DND-41 (cell line): ENCODE data around the gene CLSTN2.

Source experiments
- ATAC-seq: fragments of 200-7000 bp; cut with Tn5 transposase; 3 replicates; pipeline ENCODE4 v1.9.1; 2021; ENCODE audit warnings: low read depth; ENCODE audit not compliant: insufficient read depth
- DNase-seq: peaks from one replicate; pipeline ENCODE4 v3.0.0-alpha.2; 2020
- H2AFZ ChIP-seq: 2 replicates; pipeline ENCODE4 v1.6.0; 2012; ENCODE audit warnings: low read depth, low read length
- H3K27ac ChIP-seq: 2 replicates; pipeline ENCODE4 v1.5.1; 2012; ENCODE audit warnings: low read length, inconsistent platforms
- H3K27me3 ChIP-seq: fragments of 200-600 bp; sonication (generic); 2 replicates; pipeline ENCODE4 v1.6.0; 2012; ENCODE audit warnings: low read length, mild to moderate bottlenecking, inconsistent platforms; ENCODE audit not compliant: insufficient read depth, poor library complexity
- H3K36me3 ChIP-seq: 2 replicates; pipeline ENCODE4 v1.5.1; 2012; ENCODE audit warnings: low read length, inconsistent platforms; ENCODE audit not compliant: insufficient read depth
- H3K4me1 ChIP-seq: 2 replicates; pipeline ENCODE4 v1.5.1; 2012; ENCODE audit warnings: mild to moderate bottlenecking, low read length; ENCODE audit not compliant: insufficient read depth
- H3K4me2 ChIP-seq: 2 replicates; pipeline ENCODE4 v1.6.0; 2012; ENCODE audit warnings: mild to moderate bottlenecking, moderate library complexity, low read length, inconsistent platforms; ENCODE audit not compliant: insufficient read depth
- H3K4me3 ChIP-seq, 2 experiments: fragments of 200-600 bp in 1 of 2; shearing (Covaris generic) in 1 of 2; 2 replicates each; pipeline ENCODE4 v1.5.1; 2012 to 2016; ENCODE audit warnings: inconsistent platforms in 2 of 2, low read length in 2 of 2, mild to moderate bottlenecking in 2 of 2, low read depth in 1 of 2, moderate library complexity in 1 of 2
- H3K79me2 ChIP-seq: 2 replicates; pipeline ENCODE4 v1.6.0; 2012; ENCODE audit warnings: low read length, inconsistent platforms; ENCODE audit not compliant: insufficient read depth
- H3K9ac ChIP-seq: 2 replicates; pipeline ENCODE4 v1.6.0; 2012; ENCODE audit warnings: low read depth, mild to moderate bottlenecking, inconsistent platforms, low read length, moderate library complexity
- H3K9me3 ChIP-seq: 2 replicates; pipeline ENCODE4 v1.5.1; 2012; ENCODE audit warnings: low read length, moderate library complexity, mild to moderate bottlenecking, inconsistent platforms; ENCODE audit not compliant: insufficient read depth, severe bottlenecking
- H4K20me1 ChIP-seq: 2 replicates; pipeline ENCODE4 v1.6.0; 2012; ENCODE audit warnings: low read length; ENCODE audit not compliant: insufficient read depth
- EZH2 ChIP-seq: IDR thresholded peaks from 3 replicates; pipeline ENCODE4 v1.6.1; 2012; ENCODE audit warnings: borderline replicate concordance, low read depth, mild to moderate bottlenecking, moderate library complexity, low read length, inconsistent platforms; ENCODE audit not compliant: severe bottlenecking
- TF ChIP-seq, protein P1 (sequence below): IDR thresholded peaks from 2 replicates; pipeline ENCODE4 v1.5.1; 2012; ENCODE audit warnings: borderline replicate concordance, low read length, moderate library complexity, mild to moderate bottlenecking; ENCODE audit not compliant: poor library complexity, severe bottlenecking; ENCODE audit errors: extremely low read depth

The CLSTN2 gene

GRCh38 chr3:140319739-140320138 is 384.8 kb downstream of the CLSTN2 start:
- Histone ChIP-seq H2AFZ (no peak overlapping the region), H3K4me3 (no peak overlapping the region), H3K4me1 (no peaks in the 10 kb centered on the region), H3K9ac (no peak overlapping the region), H4K20me1 (no peaks in the 10 kb centered on the region), H3K27ac (no peak overlapping the region), H3K9me3 (no peaks in the 10 kb centered on the region), H3K4me2 (no peak overlapping the region), H3K79me2 (no peaks in the 10 kb centered on the region), H3K27me3 (peaks cover 18% of the 10 kb centered on the region), H3K36me3 (no peaks in the 10 kb centered on the region)
- ATAC-seq (no peak), DNase-seq (no peak)
- TF ChIP-seq, protein P1, sequence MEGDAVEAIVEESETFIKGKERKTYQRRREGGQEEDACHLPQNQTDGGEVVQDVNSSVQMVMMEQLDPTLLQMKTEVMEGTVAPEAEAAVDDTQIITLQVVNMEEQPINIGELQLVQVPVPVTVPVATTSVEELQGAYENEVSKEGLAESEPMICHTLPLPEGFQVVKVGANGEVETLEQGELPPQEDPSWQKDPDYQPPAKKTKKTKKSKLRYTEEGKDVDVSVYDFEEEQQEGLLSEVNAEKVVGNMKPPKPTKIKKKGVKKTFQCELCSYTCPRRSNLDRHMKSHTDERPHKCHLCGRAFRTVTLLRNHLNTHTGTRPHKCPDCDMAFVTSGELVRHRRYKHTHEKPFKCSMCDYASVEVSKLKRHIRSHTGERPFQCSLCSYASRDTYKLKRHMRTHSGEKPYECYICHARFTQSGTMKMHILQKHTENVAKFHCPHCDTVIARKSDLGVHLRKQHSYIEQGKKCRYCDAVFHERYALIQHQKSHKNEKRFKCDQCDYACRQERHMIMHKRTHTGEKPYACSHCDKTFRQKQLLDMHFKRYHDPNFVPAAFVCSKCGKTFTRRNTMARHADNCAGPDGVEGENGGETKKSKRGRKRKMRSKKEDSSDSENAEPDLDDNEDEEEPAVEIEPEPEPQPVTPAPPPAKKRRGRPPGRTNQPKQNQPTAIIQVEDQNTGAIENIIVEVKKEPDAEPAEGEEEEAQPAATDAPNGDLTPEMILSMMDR, result no peak
- TF ChIP-seq EZH2, result no peak

- no peaks in the 10 kb centered on the region for H3K9me3 ChIP-seq
- no peak overlapping the region for H3K9ac ChIP-seq
- peaks cover 19% of the 10 kb centered on the region for H3K27me3 ChIP-seq
- ATAC-seq (no peak), DNase-seq (no peak)
- H3K27ac ChIP-seq, result no peak overlapping the region
- H3K4me1 ChIP-seq, result no peaks in the 10 kb centered on the region
- H3K4me2 ChIP-seq, result no peak overlapping the region
- no peaks in the 10 kb centered on the region for H3K79me2 ChIP-seq
- H4K20me1 ChIP-seq, result 0 out of 2 replicates have a peak, but pooled peaks cover 3% of the 10 kb centered on the region
- no peak for TF ChIP-seq EZH2
- TF ChIP-seq, protein P1, result no peak
- H3K4me3 ChIP-seq, result no peak overlapping the region
- no peak overlapping the region for H2AFZ ChIP-seq
- H3K36me3 ChIP-seq, result no peaks in the 10 kb centered on the region
These were observed 388.6 kb downstream of the CLSTN2 start for GRCh38 chr3:140323561-140323960.

- H3K9me3 ChIP-seq, result no peaks in the 10 kb centered on the region
- TF ChIP-seq, protein P1, result no peak
- no peak overlapping the region for H2AFZ ChIP-seq
- H3K27me3 ChIP-seq, result peaks cover 18% of the 10 kb centered on the region
- DNase-seq, result no peak
- no peak overlapping the region for H3K4me3 ChIP-seq
- H3K27ac ChIP-seq, result no peak overlapping the region
- 0 out of 2 replicates have a peak, but pooled peaks cover 2% of the 10 kb centered on the region for H4K20me1 ChIP-seq
- H3K36me3 ChIP-seq, result no peaks in the 10 kb centered on the region
- ATAC-seq, result no peak
- no peak overlapping the region for H3K4me2 ChIP-seq
- no peaks in the 10 kb centered on the region for H3K4me1 ChIP-seq
- no peaks in the 10 kb centered on the region for H3K79me2 ChIP-seq
- H3K9ac ChIP-seq, result no peak overlapping the region
These were observed 397.1 kb downstream of the CLSTN2 start for GRCh38 chr3:140332131-140332530.
